HAP-1 (cell line): ENCODE results near the gene CREB3L1.

ENCODE experiments used
- DNase-seq, 2 experiments: peaks; one replicate each; pipeline ENCODE4 v3.0.0-alpha.2; 2016 to 2020; ENCODE audit warnings: low spot score in 2 of 2
- H3K27me3 ChIP-seq: fragments of 250-450 bp; sonication (Bioruptor Pico); 2 replicates; pipeline ENCODE4 v1.5.1; 2020; ENCODE audit warnings: low read depth, mild to moderate bottlenecking, moderate library complexity
- H3K36me3 ChIP-seq: fragments of 250-450 bp; sonication (Bioruptor Pico); replicated peaks from 2 replicates; pipeline ENCODE4 v1.5.1; 2020; ENCODE audit warnings: mild to moderate bottlenecking
- H3K4me1 ChIP-seq: fragments of 250-450 bp; sonication (Bioruptor Pico); 2 replicates; pipeline ENCODE4 v1.5.1; 2020; ENCODE audit warnings: mild to moderate bottlenecking
- H3K4me3 ChIP-seq: fragments of 250-450 bp; sonication (Bioruptor Pico); 2 replicates; pipeline ENCODE4 v1.5.1; 2020; ENCODE audit warnings: mild to moderate bottlenecking, moderate library complexity
- H3K9me3 ChIP-seq: fragments of 250-450 bp; sonication (Bioruptor Pico); 2 replicates; pipeline ENCODE4 v1.5.1; 2020; ENCODE audit warnings: mild to moderate bottlenecking, moderate library complexity
- in situ Hi-C: fragments of 300-500 bp; cut with MboI; formaldehyde crosslinking; loops from 3 replicates; pipeline ENCODE4 v1.14.3; 2020; ENCODE audit warnings: low sequenced_read_pairs, inconsistent platforms, mixed read lengths

CREB3L1 gene

DNA sequence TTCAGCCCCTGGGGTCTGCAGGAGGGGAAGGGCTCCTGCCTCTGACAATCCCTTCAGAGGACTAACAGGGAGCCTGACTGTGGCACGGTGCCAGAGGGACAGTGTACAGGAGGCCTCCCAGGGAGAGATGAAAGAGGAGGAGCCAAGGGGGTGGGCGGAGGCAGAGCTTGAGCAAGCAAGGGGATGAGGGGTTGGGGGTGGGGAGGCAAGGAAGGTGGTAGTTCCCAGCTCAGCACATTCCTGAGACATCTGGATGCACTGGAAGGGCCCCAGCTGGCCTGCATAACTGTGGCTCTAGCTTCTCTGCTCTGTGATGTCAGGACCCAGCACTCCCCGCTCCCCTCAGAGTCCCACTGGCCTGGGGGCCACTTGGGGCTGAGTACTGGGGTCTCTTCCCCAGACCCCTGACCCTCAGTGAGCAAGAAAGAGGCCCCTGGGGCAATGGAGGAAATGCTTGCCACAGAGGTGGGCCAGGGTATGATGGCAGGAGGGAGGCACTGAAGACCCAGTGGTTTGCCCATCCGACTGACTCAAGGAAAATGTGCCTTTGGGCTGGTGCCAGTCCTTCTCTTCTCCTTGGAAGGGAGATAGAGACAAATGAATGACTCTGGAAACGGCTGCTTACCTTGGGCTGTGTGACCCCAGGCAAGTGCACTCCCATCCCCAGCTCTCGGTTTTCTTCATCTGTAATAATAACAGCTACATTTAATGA is 13.3 kb downstream of the CREB3L1 start:
- H3K36me3 ChIP-seq, result no peaks in the 10 kb centered on the region
- H3K4me3 ChIP-seq, result no peak overlapping the region
- H3K27me3 ChIP-seq, result no peaks in the 10 kb centered on the region
- peak; percentile 51 to 92 for DNase-seq
- peaks cover 13% of the 10 kb centered on the region for H3K4me1 ChIP-seq
- in situ Hi-C loops, result no loop called here
- no peaks in the 10 kb centered on the region for H3K9me3 ChIP-seq

DNA sequence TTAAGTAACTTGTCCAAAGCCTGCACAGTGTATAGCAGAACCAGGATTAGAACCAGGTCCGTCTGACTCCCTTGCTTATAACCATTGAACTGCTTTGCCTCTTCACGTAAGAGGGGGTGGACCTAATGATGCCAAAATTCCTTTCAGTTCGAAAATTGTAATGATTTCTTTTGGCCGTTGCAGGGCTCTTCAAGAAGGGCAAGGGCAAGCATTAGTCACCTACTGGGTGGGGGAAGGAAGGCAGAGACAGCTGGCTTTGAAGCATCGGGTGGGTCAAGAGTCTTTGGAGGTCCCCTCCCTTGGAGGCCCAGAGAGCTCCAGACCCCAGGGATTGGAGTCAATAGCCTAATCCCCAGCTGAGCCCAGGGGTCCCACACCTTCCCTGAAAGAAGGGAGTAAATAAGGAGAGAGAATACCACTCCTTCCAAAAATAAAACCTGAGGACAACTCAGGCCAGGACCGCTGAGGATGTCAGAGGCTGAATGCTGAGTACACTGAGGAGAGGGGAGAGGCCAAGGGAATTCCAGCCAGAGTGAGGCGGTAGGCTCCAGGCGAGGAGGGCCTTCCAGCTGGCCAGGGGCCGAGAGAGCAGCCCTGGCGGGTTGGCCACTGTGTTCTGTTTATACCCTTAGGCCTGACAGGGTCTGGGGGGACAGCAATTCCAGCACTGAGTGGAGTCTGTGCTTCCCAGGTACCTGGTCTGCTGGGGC is 14.1 kb downstream of the CREB3L1 start:
- DNase-seq, result no peak
- Histone ChIP-seq H3K36me3 (no peaks in the 10 kb centered on the region), H3K4me3 (no peak overlapping the region), H3K4me1 (peaks cover 14% of the 10 kb centered on the region), H3K27me3 (no peaks in the 10 kb centered on the region), H3K9me3 (no peaks in the 10 kb centered on the region)
- in situ Hi-C loops, result no loop called here

- H3K4me3 ChIP-seq, result no peak overlapping the region
- no peaks in the 10 kb centered on the region for H3K27me3 ChIP-seq
- H3K9me3 ChIP-seq, result no peaks in the 10 kb centered on the region
- H3K4me1 ChIP-seq, result peaks cover 14% of the 10 kb centered on the region
- DNase-seq, result no peak
- in situ Hi-C loops, result no loop called here
- H3K36me3 ChIP-seq, result no peaks in the 10 kb centered on the region
Observed at GRCh38 chr11:46293066-46293465, 15.6 kb downstream of the CREB3L1 start.

DNA sequence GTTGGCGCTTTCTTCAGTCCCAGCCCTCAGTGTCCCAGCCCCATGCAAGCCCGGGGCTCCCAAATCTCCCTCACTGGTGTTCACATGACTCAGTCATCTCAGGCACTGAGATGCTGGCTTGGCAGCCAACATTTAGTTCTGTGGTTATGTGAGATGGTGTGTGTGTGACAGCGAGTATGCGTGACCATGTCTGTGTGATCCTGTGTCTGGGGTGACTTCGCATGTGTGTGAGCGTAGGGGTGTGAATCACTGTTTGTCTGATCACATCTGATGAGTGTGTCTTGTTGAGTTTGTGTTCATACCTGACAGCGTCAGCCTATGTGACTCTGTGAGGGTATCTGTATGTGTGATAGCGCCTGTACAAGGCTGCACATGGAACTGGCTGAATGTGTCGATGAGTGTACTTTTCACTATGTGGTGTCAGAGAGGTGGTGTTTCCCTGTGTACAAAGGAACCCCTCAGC is 16.2 kb downstream of the CREB3L1 start:
- in situ Hi-C loops, result no loop called here
- H3K4me1 ChIP-seq, result peaks cover 14% of the 10 kb centered on the region

DNA sequence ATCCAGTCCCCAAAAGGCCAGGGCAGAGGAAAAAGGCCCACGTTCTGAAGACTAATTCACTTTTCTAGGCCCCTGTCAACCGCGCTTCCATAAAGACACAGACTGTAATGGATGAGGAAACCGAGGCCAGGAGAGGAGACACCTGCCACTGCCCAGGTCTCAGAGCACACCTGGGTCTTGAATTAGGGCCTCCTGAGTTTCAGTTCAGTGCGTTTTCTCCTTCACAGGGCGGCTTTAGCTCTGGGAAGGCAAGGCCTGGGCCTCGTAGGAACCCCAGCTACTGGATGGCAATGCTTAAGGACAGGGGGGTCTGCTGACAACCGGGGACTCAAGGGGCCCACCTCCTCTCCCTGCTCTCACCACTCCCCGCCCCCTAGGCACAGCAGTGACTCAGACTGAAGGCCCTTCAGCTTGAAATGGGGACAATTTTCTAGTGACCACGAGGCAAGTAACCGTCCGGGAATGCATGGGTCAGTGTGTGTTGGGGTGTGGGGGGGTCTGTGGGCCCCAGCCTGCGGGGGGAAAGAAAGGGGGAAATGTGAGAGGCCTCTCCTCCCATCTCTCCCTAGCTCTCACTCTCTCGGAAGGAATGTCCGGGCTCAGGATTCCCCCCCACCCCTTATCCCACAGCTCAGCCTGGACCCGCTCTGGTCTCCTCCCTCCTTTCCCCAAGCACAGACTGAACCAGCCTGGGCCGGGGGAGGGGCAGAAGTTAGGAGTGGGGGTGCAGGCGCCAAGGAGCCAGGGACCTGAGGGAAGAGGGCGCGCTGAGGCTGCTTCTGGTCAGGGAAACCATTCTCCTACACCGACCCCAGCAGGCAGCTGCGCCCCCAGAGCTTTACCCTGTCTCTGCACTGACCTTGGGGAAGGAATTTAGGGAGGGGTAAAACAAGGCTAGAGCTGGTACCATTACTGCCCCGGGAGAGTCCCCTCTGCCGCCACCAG is 17.2 kb downstream of the CREB3L1 start:
- Histone ChIP-seq H3K36me3 (no peaks in the 10 kb centered on the region), H3K9me3 (no peaks in the 10 kb centered on the region), H3K4me1 (peaks cover 14% of the 10 kb centered on the region), H3K4me3 (peak overlapping the region; percentile 33), H3K27me3 (no peaks in the 10 kb centered on the region)
- in situ Hi-C loops, result no loop called here
- peak in 1 of 2 experiments; percentile 54 for DNase-seq

More for the DNA sequence above, 16.2 kb downstream of the CREB3L1 start:
- no peaks in the 10 kb centered on the region for H3K9me3 ChIP-seq
- H3K36me3 ChIP-seq, result no peaks in the 10 kb centered on the region
- no peak for DNase-seq
- no peaks in the 10 kb centered on the region for H3K27me3 ChIP-seq
- no peak overlapping the region for H3K4me3 ChIP-seq

- Histone ChIP-seq H3K4me1 (peaks cover 12% of the 10 kb centered on the region), H3K4me3 (peak overlapping the region; percentile 33), H3K9me3 (no peaks in the 10 kb centered on the region), H3K27me3 (no peaks in the 10 kb centered on the region), H3K36me3 (no peaks in the 10 kb centered on the region)
- in situ Hi-C loops, result no loop called here
- peak; percentile 79 to 89 for DNase-seq
Observed at GRCh38 chr11:46295312-46296058, 18.0 kb downstream of the CREB3L1 start.

DNA sequence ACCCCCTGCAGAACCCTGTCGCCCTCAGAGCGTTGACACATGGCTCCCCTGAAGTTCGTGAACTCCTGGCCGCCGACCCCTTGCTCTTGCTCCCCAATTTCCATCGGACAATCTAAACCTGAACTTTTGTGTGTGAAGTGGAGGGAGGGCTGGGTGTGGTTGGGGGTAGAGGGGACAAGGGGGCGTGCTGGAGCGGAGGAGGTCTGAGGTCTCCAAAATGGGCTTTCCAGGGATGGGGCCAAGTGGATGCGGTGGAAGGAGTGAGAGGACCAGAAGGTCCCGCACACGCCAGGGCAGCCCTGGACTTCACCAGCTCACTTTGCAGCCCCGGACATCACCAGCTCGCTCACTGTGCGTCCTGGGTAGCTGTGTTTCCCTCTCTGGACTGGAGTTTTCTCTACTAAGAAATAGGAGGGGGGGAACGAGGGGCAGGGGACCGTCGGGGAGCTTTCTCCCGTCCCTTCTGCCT is 18.6 kb downstream of the CREB3L1 start:
- no peak overlapping the region for H3K4me3 ChIP-seq
- H3K9me3 ChIP-seq, result no peaks in the 10 kb centered on the region
- H3K27me3 ChIP-seq, result no peaks in the 10 kb centered on the region
- no peaks in the 10 kb centered on the region for H3K36me3 ChIP-seq
- in situ Hi-C loops, result no loop called here
- H3K4me1 ChIP-seq, result peaks cover 9% of the 10 kb centered on the region
- DNase-seq, result no peak

DNA sequence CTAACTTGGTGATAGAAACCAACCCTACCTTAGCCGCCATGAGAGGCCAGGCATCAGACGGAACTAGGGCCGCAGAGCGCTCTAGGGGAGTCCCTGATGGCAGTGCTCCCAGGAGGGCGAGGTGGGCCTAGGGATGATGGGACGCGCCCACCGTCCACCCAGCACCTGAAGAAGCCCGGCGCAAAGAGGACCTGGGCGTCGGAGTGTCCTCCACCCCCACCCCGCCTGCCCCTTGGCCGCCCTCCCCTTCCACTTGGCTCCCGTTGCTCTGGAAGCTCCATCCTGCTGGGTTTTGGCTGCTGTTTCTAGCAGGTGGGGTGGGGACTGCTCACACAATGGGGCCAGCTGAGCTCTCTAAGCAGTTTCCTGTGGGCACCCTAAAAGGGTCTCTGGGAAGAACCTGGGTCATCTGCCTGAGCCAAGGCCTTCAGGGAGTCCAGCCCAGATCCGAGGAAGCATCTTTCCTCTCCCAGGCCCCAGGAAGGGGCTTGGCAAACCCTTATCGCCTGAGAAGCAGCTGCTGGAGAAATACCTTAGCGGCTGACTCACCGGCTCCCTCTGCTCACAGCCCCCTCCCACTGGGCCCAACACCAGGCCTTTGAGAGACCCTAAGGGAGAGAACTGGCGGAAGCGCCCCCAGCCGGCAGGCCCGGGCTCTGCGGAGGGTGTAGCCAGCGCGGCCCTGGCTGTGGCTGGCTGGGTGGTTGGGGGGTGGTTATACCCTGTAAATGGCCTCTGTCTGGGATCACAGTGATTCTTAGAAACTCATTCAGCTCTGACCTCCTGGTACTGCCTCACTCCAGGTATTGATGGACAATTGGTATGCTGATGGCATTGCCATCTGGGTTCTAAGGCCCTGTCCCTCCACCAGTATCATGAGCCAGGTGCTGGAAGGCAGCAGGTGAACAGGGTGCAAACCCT is 19.3 kb downstream of the CREB3L1 start:
- no peaks in the 10 kb centered on the region for H3K9me3 ChIP-seq
- H3K27me3 ChIP-seq, result no peaks in the 10 kb centered on the region
- in situ Hi-C loops, result no loop called here
- peak in 1 of 2 experiments; percentile 46 for DNase-seq
- H3K4me3 ChIP-seq, result no peak overlapping the region
- no peaks in the 10 kb centered on the region for H3K36me3 ChIP-seq
- H3K4me1 ChIP-seq, result peaks cover 9% of the 10 kb centered on the region

GRCh38 chr11:46298699-46299433 is 21.4 kb downstream of the CREB3L1 start:
- Histone ChIP-seq H3K27me3 (no peaks in the 10 kb centered on the region), H3K4me3 (no peak overlapping the region), H3K36me3 (no peaks in the 10 kb centered on the region), H3K4me1 (peaks cover 9% of the 10 kb centered on the region), H3K9me3 (no peaks in the 10 kb centered on the region)
- no peak for DNase-seq
- in situ Hi-C loops, result no loop called here

- no peak overlapping the region for H3K4me3 ChIP-seq
- no peak for DNase-seq
- H3K36me3 ChIP-seq, result no peaks in the 10 kb centered on the region
- H3K9me3 ChIP-seq, result no peaks in the 10 kb centered on the region
- H3K27me3 ChIP-seq, result no peaks in the 10 kb centered on the region
- peaks cover 9% of the 10 kb centered on the region for H3K4me1 ChIP-seq
- in situ Hi-C loops, result no loop called here
Observed at GRCh38 chr11:46299451-46299961, 22.0 kb downstream of the CREB3L1 start.

DNA sequence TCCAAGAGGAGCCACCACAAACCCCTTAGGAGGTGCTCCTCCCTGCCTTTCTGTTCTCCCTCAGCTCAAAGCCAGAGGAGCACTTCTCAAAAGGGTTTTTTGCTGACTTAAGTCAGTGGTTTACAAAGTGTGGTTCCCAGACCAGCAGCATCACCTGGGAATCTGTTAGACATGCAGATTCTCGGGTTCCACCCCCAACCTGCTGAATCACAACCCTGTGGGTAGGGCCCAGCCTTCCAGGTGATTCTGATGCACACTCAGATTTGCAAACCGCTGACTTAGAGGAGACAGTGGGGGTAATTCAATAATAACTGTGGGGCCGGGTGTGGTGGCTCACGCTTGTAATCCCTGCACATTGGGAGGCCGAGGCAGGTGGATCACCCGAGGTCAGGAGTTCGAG is 22.8 kb downstream of the CREB3L1 start:
- H3K4me1 ChIP-seq, result peaks cover 3% of the 10 kb centered on the region; the same call in 1 of the 2 replicates
- H3K36me3 ChIP-seq, result no peaks in the 10 kb centered on the region
- in situ Hi-C loops, result no loop called here
- no peak for DNase-seq
- no peak overlapping the region for H3K4me3 ChIP-seq
- H3K27me3 ChIP-seq, result no peaks in the 10 kb centered on the region
- no peaks in the 10 kb centered on the region for H3K9me3 ChIP-seq
